Lower leg skin (tissue), 3 donors: ENCODE data around the gene PARL.

ENCODE experiments used
- POLR2A ChIP-seq, 2 donors: fragments of 450-650 bp; IDR thresholded peaks; one replicate each; pipeline ENCODE4 v1.6.1; 2016 to 2017; ENCODE audit warnings: antibody characterized with exemption in 2 of 2, mild to moderate bottlenecking in 1 of 2, moderate library complexity in 1 of 2
- TF ChIP-seq, protein P1 (sequence below), 3 donors: fragments of 450-650 bp; IDR thresholded peaks; one replicate each; pipeline ENCODE4 v1.5.1; 2016; ENCODE audit warnings: antibody characterized with exemption in 3 of 3, mild to moderate bottlenecking in 3 of 3, moderate library complexity in 2 of 3

DNA sequence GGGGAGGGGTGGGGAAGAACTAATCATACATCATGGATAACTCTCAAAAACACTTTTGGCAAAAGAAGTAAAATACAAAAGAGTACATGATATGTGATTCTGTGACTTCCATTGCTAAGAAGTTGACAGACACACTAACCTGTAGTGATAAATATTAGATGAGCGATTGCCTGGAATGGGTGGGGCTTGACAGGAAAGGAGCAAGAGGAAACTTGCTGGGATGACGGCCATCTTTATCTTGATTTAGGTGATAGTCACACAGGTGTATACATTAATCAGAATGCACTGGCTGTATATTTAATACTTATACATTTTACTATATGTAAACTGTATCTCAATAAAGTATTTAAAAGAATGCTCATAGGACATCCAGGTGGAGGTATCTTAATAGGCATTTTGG is 13.1 kb downstream of the PARL start:
- TF ChIP-seq, protein P1, sequence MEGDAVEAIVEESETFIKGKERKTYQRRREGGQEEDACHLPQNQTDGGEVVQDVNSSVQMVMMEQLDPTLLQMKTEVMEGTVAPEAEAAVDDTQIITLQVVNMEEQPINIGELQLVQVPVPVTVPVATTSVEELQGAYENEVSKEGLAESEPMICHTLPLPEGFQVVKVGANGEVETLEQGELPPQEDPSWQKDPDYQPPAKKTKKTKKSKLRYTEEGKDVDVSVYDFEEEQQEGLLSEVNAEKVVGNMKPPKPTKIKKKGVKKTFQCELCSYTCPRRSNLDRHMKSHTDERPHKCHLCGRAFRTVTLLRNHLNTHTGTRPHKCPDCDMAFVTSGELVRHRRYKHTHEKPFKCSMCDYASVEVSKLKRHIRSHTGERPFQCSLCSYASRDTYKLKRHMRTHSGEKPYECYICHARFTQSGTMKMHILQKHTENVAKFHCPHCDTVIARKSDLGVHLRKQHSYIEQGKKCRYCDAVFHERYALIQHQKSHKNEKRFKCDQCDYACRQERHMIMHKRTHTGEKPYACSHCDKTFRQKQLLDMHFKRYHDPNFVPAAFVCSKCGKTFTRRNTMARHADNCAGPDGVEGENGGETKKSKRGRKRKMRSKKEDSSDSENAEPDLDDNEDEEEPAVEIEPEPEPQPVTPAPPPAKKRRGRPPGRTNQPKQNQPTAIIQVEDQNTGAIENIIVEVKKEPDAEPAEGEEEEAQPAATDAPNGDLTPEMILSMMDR (IDR thresholded peaks at IDR 0.05) = no peak
- TF ChIP-seq POLR2A (IDR thresholded peaks at IDR 0.05) = no peak
